GM18499 (cell line): ENCODE data around the gene TTYH2.
"Not testable (repeated sequence)": the region's sequence is repeated elsewhere in the genome, so short reads cannot be mapped to it uniquely, and the experiment has no call there.

Experiments used
- ATAC-seq: cut with Tn5 transposase; IDR thresholded peaks from one replicate; pipeline ENCODE4 v1.9.1; 2021; ENCODE audit warnings: moderate number of reproducible peaks; ENCODE audit not compliant: insufficient read depth, unreplicated experiment

The TTYH2 gene

GRCh38 chr17:74252211-74252610, 38.8 kb downstream of the TTYH2 start:
- no peak for ATAC-seq

GRCh38 chr17:74253036-74253435, 39.7 kb downstream of the TTYH2 start:
- no peak for ATAC-seq

DNA sequence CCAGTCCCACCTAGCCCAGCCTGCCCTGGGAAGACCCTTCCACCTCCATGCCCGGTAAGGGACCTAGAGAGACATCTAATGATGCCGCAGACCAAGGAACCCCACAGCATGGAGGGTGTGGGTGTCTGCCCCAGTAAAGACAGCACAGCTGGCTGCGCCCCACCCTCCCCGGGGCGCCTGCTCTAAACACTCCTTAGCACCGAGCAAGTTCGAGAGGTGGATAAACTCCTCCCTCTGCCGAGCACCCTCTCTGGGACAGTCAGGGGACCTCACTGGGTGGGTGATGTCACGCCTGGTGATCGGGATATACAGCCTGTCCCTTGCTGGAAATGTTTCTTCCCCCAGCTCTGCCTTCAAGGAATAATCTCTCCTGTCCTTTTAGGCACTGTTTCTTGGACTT, 43.9 kb downstream of the TTYH2 start:
- ATAC-seq, result no peak

DNA sequence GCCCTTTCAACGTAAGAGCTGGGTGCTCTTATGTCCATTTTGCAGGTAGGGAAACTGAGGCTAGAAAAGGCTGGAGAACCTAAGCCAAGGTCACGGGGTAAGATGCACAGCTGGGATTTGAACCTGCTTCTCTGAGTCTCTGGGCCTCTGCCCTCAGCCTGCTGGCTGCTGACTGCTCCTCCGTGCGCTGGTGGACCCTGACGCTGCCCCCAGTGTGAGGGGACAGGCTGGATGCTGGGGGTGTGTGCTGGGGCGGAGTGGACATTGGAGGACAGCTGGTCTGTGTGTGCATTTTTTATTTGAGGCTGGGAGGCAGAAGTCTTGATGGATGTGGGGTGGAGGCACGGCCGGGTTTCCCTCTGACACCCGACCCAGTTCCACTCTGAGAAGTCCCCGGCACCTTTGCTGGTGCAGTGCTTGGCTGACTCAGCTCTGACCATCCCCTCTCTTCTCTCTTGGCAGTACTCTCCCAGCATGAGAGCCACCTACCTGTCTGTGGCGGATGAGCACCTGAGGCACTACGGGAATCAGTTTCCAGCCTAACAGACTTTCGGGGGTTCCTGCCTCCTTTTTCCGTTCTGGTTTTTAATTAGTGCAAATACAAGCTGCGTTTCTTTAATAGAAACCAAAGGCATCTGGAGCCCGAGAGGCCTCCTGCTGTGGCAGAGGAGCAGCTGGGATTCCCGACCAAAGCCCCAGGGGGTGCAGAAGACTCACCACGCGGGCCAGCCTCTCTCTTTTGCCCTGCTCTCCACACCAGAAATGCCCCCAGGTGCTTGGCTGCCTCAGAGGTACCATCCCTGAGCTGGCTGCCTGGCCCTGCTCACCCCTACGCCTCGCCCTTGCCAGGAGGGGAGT, 46.5 kb downstream of the TTYH2 start:
- ATAC-seq, result no peak

- no peak for ATAC-seq
These were observed 47.1 kb downstream of the TTYH2 start for GRCh38 chr17:74260525-74260850.

DNA sequence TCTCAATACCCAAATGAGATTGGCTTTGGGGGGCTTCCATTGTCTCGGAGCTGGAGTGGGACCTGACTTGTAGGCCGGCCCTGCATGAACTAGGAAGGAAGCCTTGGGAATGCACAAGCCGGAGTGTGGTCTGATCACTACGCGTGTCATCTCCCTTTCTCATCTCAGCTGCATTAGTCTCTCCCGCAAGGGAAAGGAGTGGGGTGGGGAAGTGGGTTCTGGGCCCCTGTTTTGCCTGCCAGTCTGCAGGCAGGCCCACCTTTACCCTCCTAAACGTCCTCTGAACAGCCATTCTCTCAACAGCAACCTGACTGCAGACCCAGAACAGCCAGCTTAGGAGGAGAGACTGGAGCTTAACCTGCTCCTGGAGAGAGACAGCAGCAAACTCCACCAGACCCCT, 49.2 kb downstream of the TTYH2 start:
- no peak for ATAC-seq

DNA sequence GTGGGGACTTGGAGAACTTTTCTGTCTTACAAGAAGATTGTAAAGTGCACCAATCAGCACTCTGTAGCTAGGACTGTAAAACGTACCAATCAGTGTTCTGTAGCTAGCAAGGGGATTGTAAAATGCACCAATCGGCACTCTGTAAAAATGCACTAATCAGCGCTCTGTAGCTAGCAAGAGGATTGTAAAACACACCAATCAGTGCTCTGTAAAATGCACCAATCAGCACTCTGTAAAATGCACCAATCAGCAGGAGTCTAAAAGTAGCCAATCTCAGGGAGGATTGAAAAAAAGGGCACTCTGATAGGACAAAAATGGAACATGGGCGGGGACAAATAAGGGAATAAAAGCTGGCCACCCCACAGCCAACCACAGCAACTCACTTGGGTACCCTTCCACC, 53.7 kb downstream of the TTYH2 start:
- not testable (repeated sequence) for ATAC-seq

- ATAC-seq, result no peak
These were observed 54.2 kb downstream of the TTYH2 start for GRCh38 chr17:74267579-74267978.

DNA sequence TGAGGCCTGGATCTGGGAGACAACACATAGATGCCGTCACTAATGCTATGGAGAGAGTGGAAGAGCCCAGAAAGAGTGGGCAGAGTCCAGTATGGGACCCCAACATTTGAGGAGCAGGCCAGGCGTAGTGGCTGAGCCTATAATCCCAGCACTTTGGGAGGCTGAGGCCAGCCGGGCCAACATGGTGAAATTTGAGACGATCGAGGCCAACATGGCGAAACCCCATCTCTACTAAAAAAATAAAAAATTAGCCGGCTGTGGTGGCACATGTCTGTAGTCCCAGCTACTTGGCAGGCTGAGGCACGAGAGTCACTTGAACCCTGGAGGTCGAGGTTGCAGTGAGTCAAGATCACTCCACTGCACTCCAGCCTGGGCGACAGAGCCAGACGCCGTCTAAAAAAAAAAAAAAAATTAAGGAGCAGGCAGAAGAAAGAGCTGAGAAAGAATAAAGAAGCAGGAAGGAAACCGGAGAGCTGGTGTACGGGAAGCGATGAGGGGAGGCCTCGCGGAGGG, 54.7 kb downstream of the TTYH2 start:
- ATAC-seq, result no peak

DNA sequence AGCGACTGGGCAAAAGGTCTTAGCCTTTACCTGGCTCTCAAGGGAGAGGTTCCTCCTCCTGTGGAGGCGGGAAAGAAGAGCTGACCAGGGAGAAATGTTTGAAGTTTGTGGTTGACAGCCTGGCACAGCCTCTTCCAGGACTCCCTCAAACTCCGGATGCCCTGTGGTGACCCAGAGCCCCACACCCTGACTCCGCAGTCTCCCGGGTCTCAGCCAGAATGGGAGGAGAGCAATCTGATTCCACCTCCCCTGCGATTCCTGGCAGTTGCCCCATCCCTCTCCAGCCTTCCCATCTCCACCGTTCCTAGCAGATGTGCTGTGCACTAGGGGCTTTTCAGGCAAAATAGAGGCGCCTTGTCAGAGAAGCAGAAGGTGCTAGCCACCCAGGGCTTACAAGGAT, 55.2 kb downstream of the TTYH2 start:
- no peak for ATAC-seq

- ATAC-seq, result no peak
These were observed 57.0 kb downstream of the TTYH2 start for GRCh38 chr17:74270333-74270732.

DNA sequence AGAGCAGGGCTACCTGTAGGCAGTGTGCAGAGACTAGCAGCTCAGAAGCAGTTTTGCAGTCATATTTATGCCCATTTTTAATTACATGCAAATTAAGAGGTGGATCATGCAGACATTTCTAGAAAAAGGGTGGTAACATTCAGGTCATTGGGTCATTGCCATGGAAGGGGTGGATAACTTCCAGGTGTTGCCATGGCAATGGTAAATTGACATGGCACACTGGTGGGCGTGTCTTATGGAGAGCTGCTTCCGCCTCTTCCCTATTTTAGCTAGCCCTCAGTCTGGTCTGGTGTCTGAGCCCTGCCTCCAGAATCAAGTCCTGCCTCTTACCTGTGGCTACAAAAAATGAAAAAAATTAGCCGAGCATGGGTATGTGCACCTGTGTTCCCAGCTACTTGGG, 57.9 kb downstream of the TTYH2 start:
- no peak for ATAC-seq

- ATAC-seq, result no peak
These were observed 58.7 kb downstream of the TTYH2 start for GRCh38 chr17:74271901-74272561.

- no peak for ATAC-seq
These were observed 59.4 kb downstream of the TTYH2 start for GRCh38 chr17:74272731-74273201.

DNA sequence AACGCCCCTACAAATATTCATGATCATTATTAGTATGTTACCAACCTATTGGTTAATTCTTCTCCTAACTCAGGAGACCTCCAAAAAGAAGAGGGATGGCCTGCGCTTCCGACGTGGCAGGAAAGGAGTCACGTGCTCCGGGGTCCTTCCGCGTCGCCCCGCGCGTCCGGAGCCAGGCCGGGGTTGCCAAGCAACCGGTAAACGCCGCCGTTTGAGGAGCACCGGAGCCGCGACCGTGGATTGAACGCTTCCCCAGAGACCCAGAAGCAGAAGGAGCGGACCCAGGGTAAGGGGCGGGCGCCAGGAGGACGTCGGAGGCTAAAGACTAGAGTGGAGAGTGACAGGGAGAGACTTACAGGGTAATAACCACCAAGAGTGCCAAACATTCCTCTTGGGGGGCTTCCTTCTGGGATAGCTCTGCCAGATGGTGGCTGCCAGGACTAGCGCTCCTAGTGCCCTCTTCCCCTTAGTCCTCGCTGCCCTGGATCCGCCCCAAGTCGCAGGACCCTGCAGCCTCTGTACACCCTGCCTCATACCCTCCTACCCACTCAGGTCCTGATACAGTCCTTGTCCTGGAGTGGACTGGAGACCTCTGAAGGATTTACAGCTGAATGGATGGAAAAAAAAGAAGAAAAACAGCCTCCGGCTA, 60.8 kb downstream of the TTYH2 start, which contains the start of gene DNAI2:
TSS of gene DNAI2 (plus strand) at position 175 of the 649 bp plus-strand sequence. CDS start 7,584 bp downstream, outside the sequence.
- ATAC-seq, result no peak

DNA sequence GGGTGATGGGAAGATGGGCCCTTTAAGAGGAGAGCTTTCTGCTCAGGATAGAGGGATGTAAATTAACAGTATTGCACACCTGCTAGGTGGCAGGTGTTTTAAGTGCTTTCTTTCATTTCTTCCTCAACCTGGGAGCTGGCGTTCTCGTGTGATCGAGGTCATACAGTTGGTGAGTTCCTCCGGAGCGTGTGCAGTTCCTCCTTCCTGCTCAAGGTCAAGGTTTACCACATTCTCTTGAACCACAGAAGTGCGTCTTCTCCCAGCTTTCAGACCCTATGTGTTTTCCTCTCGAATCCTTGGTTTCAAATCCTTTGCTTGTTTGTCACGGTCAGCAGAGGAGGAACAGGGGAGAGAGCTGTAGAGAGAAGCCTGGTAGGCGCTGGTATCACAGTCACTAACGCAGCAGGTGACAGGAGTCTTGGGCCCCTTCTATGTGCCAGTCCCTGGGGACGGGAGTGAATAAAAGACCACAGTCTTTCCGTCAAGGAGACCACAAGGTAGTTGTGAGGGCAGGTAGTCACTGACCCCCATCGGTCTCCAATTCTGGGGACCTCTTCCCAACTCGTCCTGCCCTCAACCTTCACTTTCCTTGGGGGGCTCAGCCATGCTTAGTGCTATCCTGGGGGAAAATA, 61.5 kb downstream of the TTYH2 start:
- ATAC-seq, result no peak

DNA sequence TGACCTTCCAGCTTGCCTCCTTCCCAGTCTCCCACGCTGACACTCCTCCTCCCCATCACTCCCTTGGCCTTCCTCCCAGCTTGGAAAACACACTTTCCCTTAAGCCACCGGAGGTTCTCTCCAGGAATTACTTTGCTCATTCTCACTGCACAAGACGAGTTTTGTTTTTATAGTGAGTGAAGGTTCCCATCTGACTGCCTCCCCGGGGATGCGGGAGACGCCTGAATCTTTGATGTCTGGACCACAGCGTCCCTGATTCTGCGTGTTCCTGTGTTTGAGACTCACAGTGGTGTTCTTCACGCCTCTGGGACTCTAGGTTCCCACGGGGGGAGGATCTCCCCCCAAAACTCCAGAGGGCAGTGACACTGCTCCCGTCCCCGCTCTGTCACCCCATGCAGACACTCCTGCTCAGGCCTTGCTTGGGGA, 62.7 kb downstream of the TTYH2 start:
- no peak for ATAC-seq

DNA sequence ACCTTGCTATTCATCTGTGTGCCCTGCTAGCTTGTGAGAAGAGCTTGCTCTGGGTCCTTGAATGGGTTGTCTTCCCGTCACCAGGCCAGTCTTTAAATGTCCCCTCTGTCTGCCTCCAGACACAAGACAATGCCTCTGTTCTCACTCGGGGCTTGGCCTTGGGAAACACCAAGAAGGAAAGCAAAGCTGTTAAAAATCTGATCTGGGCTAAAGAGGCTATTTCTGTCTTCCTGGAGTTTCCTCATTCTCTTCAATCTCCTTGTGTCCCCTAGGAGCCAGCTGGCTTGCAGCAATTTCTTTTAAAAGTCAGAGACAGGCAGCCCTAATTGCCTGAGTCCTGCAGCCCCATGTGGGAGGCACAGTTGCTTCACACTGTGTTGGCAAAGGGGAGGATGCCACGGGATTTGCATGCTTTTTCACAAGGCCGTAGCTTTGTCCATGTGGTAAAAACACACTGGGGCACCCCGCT, 63.2 kb downstream of the TTYH2 start:
- ATAC-seq, result no peak

GRCh38 chr17:74277935-74278334, 64.6 kb downstream of the TTYH2 start:
- no peak for ATAC-seq

DNA sequence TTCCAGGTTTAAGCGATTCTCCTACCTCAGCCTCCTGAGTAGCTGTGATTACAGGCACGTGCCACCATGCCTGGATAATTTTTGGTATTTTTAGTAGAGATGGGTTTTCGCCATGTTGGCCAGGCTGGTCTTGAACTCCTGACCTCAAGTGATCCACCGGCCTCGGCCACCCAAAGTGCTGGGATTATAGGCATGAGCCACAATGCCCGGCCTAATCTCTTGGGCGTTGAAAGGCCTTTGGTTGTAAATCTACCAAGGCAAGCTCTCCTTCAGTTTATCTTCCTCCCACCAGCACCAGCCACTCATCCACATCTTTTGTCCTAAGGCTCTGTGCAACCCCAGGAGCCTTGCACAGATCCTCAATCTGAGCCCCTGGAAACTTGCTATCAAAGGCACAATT, 66.2 kb downstream of the TTYH2 start:
- not testable (repeated sequence) for ATAC-seq
